ENCODE data around the gene PALM2AKAP2. TPM values are rescaled to one million over a fixed set of nuclear protein-coding genes. Genes with fewer than 3 reads are reported as not detected.

PALM2AKAP2 gene
- total RNA-seq, 1 donor from 2014 or later: 2.0 TPM

DNA sequence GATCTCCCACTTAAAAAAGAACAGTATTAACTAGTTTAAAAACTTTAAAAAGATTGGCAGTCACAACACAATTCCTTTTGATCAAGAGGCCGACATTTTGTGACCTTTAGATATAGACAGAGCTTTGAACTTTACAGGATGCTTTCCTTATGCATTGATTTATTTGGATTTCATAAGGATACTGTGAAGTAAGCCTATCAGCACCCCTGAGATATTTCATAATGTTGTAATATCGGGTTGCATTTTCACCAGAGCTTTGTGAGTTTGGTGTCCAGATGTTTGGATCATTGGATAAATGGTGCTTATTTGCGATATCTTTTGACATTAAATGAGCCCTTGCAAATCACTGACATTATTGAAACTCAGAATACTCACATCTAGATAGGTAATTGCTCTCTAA is 7.7 kb downstream of the PALM2AKAP2 start:
- intact Hi-C loops (cut with micrococcal nuclease): no loop called here
- DNase-seq: no peak
- H3K9me3 Mint-ChIP-seq: no peaks in the 10 kb centered on the region
- H3K27me3 Mint-ChIP-seq: peaks cover 19% of the 10 kb centered on the region
- no peak overlapping the region for H3K4me3 Mint-ChIP-seq
- H3K27ac Mint-ChIP-seq: no peak overlapping the region
- no peaks in the 10 kb centered on the region for H3K4me1 Mint-ChIP-seq
- H3K36me3 Mint-ChIP-seq (ENCODE audit: low read depth): no peaks in the 10 kb centered on the region

DNA sequence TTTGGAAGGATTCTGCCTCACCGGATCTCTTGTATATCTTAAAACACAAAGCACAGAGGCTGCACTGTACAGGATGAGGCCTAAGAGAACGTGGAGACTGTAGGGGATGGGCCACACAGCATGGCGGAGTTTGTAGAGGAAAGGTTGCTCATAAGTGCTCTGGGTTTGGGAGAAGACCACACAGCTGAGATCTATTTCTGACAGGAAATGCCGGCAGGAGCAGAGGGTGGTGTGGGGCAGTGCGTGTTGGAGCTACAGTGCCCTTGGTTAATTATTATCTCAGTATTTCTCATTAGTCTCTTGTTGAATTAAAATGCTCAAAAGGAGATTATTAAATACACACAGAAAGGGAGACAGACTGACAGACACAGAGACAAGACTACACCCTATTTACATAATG is 9.6 kb downstream of the PALM2AKAP2 start:
- Mint-ChIP-seq H3K36me3 (ENCODE audit: low read depth) (no peaks in the 10 kb centered on the region), H3K27me3 (peaks cover 16% of the 10 kb centered on the region), H3K27ac (no peak overlapping the region), H3K4me1 (no peaks in the 10 kb centered on the region), H3K4me3 (no peak overlapping the region), H3K9me3 (no peaks in the 10 kb centered on the region)
- DNase-seq: no peak
- intact Hi-C loops (cut with micrococcal nuclease): no loop called here

DNA sequence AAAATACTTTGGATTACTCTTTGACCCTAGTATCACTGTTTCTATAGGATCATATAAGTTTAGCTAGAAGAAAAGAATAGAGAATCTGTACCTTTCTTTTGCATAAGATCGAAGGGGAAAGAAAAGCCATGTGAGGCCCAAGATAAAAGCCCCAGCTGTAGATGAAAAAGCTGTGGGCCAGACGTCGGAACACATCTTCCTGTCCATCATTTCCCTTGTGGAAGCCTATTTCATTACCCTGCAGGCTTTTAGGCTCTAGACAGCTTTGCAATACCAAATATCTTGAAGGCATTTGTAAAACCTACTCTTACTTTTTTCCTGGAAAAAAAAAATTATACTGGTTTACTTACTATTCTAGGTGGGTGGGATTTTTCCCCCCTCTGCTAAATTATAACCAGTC is 10.0 kb downstream of the PALM2AKAP2 start:
- H3K4me3 Mint-ChIP-seq: no peak overlapping the region
- H3K27me3 Mint-ChIP-seq: peaks cover 16% of the 10 kb centered on the region
- H3K9me3 Mint-ChIP-seq: no peaks in the 10 kb centered on the region
- H3K4me1 Mint-ChIP-seq: no peaks in the 10 kb centered on the region
- no peak for DNase-seq
- no peaks in the 10 kb centered on the region for H3K36me3 Mint-ChIP-seq (ENCODE audit: low read depth)
- intact Hi-C loops (cut with micrococcal nuclease): no loop called here
- no peak overlapping the region for H3K27ac Mint-ChIP-seq

DNA sequence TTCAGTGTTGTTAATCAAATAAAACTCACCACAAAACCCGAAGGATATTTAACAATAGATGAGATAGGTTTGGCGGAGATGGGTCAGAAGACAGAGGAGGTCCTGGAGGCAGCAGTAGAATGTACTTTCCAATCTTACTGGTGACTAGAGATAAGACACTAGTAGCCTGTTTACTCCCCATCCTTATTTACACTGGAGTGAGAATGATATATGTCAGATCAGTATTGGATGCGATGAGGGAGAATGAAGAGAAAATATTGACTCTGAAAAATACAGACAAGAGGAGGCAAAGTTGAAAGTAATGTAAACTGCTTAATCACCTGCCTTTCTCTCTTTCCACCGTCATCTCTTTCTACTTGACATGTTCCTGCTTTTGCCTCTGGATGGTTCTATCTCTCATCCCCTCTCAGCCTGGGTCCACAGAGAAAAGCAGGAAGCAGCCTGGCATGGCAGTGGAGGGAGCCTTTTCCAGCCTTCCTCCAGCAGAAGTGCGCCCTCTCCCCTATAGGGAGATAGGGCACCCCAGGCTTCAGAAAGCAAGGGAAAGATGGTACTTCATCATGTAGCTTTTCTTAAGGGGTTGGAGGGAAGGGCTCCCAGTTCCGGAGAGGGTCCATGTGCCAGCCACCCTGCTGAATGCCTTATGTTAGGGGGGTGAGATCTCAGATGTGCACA is 11.1 kb downstream of the PALM2AKAP2 start:
- Mint-ChIP-seq H3K9me3 (no peaks in the 10 kb centered on the region), H3K4me3 (no peak overlapping the region), H3K36me3 (ENCODE audit: low read depth) (no peaks in the 10 kb centered on the region), H3K27me3 (peaks cover 16% of the 10 kb centered on the region), H3K4me1 (no peaks in the 10 kb centered on the region), H3K27ac (no peak overlapping the region)
- no peak for DNase-seq
- intact Hi-C loops (cut with micrococcal nuclease): no loop called here

DNA sequence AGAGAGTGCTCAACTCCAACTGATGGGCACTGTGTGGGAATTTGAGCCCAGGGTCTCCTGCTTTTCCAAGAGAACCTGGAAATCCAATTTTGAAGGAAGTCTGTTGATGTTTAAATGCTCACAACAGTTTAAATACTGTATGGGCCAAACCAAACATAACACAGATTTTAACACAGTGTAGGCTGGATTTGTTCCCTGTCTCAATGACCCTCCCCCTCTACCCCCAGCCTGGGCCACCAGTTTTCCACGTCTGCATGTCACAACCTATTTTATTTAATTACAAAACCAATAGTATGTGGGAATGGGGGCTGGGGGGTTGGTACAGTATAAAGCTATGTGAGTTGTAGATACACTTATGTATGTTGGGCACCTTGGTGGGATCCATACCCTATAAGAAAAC is 11.7 kb downstream of the PALM2AKAP2 start:
- H3K27ac Mint-ChIP-seq: no peak overlapping the region
- H3K4me1 Mint-ChIP-seq: no peaks in the 10 kb centered on the region
- no peaks in the 10 kb centered on the region for H3K36me3 Mint-ChIP-seq (ENCODE audit: low read depth)
- no peaks in the 10 kb centered on the region for H3K9me3 Mint-ChIP-seq
- H3K4me3 Mint-ChIP-seq: no peak overlapping the region
- no peak for DNase-seq
- H3K27me3 Mint-ChIP-seq: peaks cover 16% of the 10 kb centered on the region
- intact Hi-C loops (cut with micrococcal nuclease): no loop called here

DNA sequence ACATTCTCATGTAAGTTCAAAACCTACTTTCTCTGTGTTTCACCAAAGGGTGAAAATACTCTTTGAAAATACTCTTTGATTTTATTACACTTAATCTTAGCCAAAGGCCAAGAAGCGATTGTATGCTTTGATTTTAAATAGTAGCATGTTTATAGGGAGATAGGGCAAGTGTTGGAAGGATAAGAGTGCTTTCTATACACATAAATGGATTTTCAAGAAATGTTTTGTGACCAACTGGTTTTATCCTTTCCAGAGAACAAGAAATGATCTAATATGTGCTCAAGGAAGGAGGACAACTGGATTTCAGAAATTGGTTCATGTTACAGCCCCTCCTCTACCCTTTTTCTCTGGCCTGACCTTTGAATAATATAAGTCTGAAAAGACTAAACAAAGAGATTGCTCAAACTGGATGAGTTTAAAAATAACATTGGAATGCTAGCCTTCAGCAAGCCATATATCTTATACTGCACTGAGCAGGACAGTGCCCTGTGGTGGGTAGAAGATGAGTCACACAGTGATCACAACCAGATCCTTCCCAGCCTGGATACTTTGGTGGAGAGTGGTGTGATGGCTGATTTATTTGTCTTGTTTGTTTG is 13.1 kb downstream of the PALM2AKAP2 start:
- Mint-ChIP-seq H3K4me3 (no peak overlapping the region), H3K27me3 (peaks cover 16% of the 10 kb centered on the region), H3K36me3 (ENCODE audit: low read depth) (no peaks in the 10 kb centered on the region)

DNA sequence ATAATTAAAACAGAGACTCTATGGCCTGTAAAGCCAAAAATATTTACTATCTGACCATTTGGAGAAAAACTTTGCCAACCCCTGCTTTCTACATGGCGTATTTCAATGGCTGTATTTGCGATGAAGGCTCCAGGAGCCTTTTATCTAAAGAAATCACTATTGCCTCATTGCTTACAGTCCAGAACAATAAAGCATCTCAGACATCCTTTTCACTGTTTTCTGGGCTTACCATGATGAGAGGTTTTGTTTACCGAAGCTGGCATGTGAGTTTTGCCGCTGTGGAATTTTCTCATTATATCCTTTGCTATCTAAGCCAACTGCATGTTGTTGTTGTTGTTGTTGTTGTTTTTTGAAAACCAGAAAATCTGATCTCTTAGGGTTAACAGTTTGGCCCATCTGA is 13.9 kb downstream of the PALM2AKAP2 start:
- H3K27me3 Mint-ChIP-seq: peaks cover 10% of the 10 kb centered on the region
- no peak overlapping the region for H3K4me3 Mint-ChIP-seq
- no peak overlapping the region for H3K27ac Mint-ChIP-seq
- intact Hi-C loops (cut with micrococcal nuclease): no loop called here
- no peaks in the 10 kb centered on the region for H3K9me3 Mint-ChIP-seq
- DNase-seq: no peak
- no peaks in the 10 kb centered on the region for H3K36me3 Mint-ChIP-seq (ENCODE audit: low read depth)
- H3K4me1 Mint-ChIP-seq: no peaks in the 10 kb centered on the region

More for the DNA sequence above, 13.1 kb downstream of the PALM2AKAP2 start:
- intact Hi-C loops (cut with micrococcal nuclease): no loop called here
- Mint-ChIP-seq H3K4me1 (no peaks in the 10 kb centered on the region), H3K27ac (no peak overlapping the region), H3K9me3 (no peaks in the 10 kb centered on the region)
- DNase-seq: no peak

DNA sequence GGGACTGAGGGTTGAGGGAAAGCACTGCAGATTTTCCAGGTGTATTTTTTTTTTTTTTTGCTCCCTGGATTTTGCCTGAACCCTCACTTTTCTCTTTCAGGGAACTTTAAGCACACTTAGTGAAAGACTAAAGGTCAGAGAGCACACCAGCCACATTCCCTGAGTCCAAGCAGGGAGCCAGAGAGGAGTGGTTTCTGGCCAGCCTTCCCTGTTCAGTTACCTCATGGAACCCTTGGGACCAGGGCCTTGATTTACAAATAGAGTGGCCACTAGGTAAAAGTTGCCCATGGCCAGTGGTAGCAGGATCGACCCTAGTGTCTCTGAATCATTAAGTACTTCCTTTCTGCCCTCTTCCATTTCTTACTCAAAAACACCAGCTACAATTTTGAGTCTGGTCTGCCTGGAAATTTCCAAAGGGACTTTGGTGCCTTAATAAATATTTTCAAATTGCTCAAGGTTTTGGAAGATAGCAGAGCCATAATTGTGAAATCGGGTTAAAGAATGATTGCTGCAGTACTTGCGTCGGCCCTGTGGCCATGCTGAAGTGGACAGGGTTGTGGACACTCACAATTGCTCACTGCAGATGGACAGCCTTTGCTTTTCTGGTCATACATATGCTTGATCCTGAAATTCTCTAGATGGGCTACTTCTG is 14.5 kb downstream of the PALM2AKAP2 start:
- H3K9me3 Mint-ChIP-seq: no peaks in the 10 kb centered on the region
- no peak for DNase-seq
- H3K4me1 Mint-ChIP-seq: no peaks in the 10 kb centered on the region
- peaks cover 12% of the 10 kb centered on the region for H3K27me3 Mint-ChIP-seq
- no peaks in the 10 kb centered on the region for H3K36me3 Mint-ChIP-seq (ENCODE audit: low read depth)
- no peak overlapping the region for H3K4me3 Mint-ChIP-seq
- H3K27ac Mint-ChIP-seq: no peak overlapping the region
- intact Hi-C loops (cut with micrococcal nuclease): no loop called here

DNA sequence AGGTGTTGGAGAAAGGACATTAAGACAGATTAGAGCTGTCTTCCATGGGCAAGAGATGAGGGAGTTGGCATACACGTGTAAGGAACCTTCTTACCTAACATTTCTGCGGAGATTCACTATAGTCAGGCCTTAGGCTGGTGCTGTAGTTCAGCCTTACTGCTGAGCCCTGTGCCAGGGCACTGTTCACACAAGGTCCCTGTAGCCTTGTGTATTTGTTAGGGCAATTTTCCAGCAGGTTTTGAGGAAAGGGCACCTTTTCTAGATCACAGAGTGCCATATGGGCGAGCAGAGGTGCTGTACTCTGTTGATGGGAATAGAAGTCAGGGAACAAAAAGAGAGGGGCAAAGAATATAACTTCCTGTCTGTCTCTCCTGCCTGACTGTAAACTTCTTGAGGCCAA is 15.6 kb downstream of the PALM2AKAP2 start:
- Mint-ChIP-seq H3K4me3 (no peak overlapping the region), H3K27me3 (peaks cover 15% of the 10 kb centered on the region), H3K4me1 (no peaks in the 10 kb centered on the region), H3K27ac (no peak overlapping the region), H3K9me3 (no peaks in the 10 kb centered on the region), H3K36me3 (ENCODE audit: low read depth) (no peaks in the 10 kb centered on the region)
- intact Hi-C loops (cut with micrococcal nuclease): no loop called here
- no peak for DNase-seq

DNA sequence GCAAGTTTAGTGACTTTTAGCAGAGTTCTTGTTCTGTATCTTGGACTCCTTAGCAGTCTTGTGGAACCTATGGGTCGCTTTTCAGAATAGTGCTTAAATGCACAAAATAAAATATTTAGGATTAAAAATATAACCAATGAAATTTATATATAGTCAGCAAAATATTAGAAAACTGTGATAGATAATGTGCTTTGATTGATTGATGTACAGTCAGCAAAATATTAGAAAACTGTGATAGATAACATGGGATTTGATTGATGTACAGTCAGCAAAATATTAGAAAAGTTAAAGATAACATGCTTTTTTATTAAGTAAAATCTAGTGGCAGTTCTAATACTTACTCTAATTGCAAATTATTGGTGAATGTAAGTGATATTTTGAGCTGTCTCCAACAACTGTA is 16.1 kb downstream of the PALM2AKAP2 start:
- H3K9me3 Mint-ChIP-seq: no peaks in the 10 kb centered on the region
- intact Hi-C loops (cut with micrococcal nuclease): no loop called here
- H3K4me3 Mint-ChIP-seq: no peak overlapping the region

DNA sequence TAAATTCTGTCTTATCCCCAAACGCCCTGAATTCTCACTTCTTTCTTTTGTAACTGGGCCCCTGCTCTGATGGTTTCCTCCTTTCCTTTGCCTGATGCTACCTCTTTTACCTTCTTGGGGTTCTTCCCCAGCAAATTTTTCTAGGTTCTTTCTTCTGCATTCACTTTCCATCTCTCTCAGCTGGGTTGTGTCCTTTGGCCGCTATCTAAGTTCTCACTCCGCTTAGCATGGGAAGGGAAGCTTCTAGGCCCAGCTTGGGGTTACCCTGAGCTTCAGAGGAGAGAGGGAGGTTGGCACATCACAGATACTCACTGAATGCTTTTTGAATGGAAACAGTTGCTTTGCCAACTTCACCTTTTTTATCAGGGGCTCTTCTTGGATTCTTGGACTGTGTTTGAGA is 17.0 kb downstream of the PALM2AKAP2 start:
- no peak for DNase-seq
- Mint-ChIP-seq H3K27me3 (peaks cover 13% of the 10 kb centered on the region), H3K4me3 (no peak overlapping the region), H3K4me1 (no peaks in the 10 kb centered on the region), H3K9me3 (no peaks in the 10 kb centered on the region), H3K27ac (no peak overlapping the region), H3K36me3 (ENCODE audit: low read depth) (no peaks in the 10 kb centered on the region)
- intact Hi-C loops (cut with micrococcal nuclease): no loop called here

More for the DNA sequence above, 16.1 kb downstream of the PALM2AKAP2 start:
- H3K4me1 Mint-ChIP-seq: no peaks in the 10 kb centered on the region
- H3K27ac Mint-ChIP-seq: no peak overlapping the region
- H3K36me3 Mint-ChIP-seq (ENCODE audit: low read depth): no peaks in the 10 kb centered on the region
- H3K27me3 Mint-ChIP-seq: peaks cover 15% of the 10 kb centered on the region
- DNase-seq: no peak

DNA sequence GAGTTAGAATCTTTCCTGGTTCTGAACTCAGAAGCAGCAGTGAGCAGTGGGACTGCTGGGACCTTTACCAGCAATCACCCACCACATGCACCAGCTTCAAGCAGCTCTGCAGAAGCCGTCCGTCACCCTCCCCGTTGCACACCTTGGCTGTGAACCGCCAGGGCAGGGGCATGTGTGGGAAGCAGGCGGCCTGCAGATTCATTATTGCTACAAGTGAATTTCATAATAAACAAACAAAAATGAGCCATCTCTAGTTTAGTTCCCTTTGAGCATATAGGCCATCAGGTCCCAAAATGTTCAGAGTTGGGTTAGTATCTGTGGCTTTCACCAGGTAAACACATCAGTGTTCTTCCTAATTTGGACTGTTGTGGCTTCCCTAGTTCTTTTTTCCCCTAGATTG is 17.5 kb downstream of the PALM2AKAP2 start:
- H3K27ac Mint-ChIP-seq: no peak overlapping the region
- H3K27me3 Mint-ChIP-seq: peaks cover 15% of the 10 kb centered on the region
- no peaks in the 10 kb centered on the region for H3K36me3 Mint-ChIP-seq (ENCODE audit: low read depth)
- no peaks in the 10 kb centered on the region for H3K9me3 Mint-ChIP-seq
- no peaks in the 10 kb centered on the region for H3K4me1 Mint-ChIP-seq
- intact Hi-C loops (cut with micrococcal nuclease): no loop called here
- no peak overlapping the region for H3K4me3 Mint-ChIP-seq
- DNase-seq: no peak

DNA sequence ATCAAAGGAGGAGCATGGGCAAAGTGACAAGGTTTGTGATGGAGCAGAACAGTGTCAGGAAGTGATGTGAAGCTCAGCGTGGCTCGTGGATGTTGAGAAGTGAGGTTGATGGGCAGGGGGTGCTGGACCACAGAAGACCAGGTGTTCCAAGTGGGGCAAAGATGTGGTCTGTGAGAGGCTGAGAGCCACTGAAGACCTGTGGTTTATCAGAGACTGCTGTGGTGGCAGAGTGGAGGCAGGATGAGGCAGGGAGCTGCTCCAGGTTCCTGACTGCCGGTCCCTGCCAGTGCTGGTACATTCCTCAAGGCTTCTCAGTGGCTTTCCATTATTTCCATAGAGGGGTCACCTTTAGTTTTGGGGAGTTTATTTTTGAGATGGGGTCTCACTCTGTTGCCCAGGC is 19.1 kb downstream of the PALM2AKAP2 start:
- Mint-ChIP-seq H3K36me3 (ENCODE audit: low read depth) (no peaks in the 10 kb centered on the region), H3K4me1 (no peaks in the 10 kb centered on the region), H3K9me3 (no peaks in the 10 kb centered on the region), H3K4me3 (no peak overlapping the region), H3K27ac (no peak overlapping the region), H3K27me3 (peaks cover 14% of the 10 kb centered on the region)
- intact Hi-C loops (cut with micrococcal nuclease): no loop called here
- DNase-seq: no peak

DNA sequence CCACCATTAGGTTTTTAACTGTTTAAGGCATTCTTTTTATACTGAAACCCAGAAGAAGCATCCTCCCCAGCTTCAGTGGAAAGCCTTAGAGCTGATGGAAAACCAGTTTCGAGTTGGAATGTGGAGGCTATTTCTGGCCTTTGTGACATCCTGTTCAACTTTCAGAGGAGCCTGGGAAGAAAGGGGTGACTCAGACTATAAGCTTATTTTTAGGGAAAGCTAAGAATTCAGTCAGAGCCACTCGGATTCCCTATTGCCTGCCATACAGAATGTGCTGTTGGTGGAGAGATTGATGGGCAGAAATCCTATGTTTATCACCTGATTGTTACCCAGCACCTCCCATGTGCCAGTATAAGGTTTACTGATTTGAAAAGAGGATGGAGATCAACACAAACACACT is 19.8 kb downstream of the PALM2AKAP2 start:
- Mint-ChIP-seq H3K27me3 (peaks cover 16% of the 10 kb centered on the region), H3K4me3 (no peak overlapping the region), H3K27ac (no peak overlapping the region), H3K4me1 (no peaks in the 10 kb centered on the region), H3K36me3 (ENCODE audit: low read depth) (no peaks in the 10 kb centered on the region), H3K9me3 (no peaks in the 10 kb centered on the region)
- intact Hi-C loops (cut with micrococcal nuclease): no loop called here
- DNase-seq: no peak

All from activated CD4-positive, alpha-beta T cell treated with anti-CD3 and anti-CD28 coated beads, Interleukin-2, amount 10 ng/mL, durations not matched to agents 24 days and 14 days (primary cell).